CD1c-positive myeloid dendritic cell (primary cell): ENCODE results near the gene LRP1B.
"Not testable (repeated sequence)": the region's sequence is repeated elsewhere in the genome, so short reads cannot be mapped to it uniquely, and the experiment has no call there.

Experiments
- DNase-seq: peaks from one replicate; pipeline ENCODE4 v3.0.0-alpha.2; 2016; ENCODE audit errors: extremely low spot score

LRP1B gene

DNA sequence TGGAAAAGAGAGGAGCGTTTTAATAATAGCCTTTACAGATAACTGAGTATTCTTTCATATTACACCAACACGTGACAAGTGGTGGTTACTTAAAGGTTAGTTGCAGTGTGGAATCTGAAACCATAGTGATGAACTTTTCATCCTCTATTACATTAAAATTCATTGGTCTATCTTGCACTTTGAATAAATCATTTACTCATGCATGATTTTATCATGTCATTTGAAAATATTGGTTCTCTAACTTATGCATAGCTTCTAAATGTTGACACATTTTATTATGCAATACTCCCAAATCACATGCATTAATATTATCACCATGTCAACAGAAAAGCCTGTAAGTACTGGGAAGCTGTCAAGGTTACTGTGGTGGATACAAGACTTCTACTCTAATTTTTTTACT is 1432.2 kb downstream of the LRP1B start:
- no peak for DNase-seq

DNA sequence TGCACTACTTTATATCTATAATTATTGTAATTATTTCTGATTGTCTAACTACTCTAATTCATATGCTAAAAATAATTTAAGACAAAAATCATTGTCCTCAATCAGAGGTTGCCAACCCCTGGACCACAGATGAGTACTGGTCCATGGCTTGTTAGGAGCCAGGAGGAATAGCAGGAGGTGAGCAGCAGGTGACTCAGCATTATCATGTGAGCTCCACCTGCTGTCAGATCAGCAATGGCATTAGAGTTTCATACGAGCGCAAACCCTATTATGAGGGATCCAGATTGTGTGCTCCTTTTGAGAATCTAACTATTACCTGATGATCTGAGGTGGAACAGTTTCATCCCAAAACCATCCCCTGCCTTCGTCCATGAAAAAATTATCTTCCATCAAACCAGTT is 1434.4 kb downstream of the LRP1B start:
- DNase-seq, result no peak

DNA sequence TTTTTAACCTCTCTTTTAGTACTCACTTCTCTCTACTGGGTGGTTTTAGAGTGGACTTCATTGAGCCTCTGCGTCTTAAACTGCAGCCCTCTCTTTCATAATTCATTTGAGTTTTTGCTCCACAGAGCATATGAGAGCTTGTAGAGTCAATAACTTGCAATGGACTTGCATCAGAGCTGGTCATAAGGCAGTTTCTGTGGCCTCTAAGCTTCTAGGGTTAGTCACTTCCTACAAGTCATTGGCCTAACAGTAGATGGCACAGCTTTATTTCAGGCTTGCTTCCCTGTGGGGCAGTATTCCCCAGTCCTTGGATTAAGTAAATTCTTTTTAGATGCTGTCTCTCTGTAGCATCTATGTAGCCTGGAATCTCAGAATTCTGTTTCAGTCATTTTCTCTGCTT is 1435.7 kb downstream of the LRP1B start:
- no peak for DNase-seq

DNA sequence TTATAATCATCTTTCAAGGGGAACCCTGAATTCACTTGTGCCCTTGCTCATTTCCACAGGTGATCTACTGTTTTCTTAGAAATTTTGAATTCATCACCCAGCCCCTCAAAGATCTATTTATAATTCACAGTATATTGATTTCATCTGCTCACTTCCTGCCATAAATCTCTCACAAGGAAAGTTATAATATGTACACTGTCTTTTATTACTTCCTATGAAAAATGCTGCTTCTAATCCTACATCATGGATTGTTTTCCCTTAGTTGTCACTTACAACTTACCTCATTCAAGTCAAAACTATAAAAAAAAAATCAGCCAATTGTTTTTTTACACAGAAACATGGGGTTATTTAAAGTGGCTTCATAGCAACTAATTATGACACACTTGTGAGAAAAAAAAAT is 1443.0 kb downstream of the LRP1B start:
- DNase-seq, result no peak

DNA sequence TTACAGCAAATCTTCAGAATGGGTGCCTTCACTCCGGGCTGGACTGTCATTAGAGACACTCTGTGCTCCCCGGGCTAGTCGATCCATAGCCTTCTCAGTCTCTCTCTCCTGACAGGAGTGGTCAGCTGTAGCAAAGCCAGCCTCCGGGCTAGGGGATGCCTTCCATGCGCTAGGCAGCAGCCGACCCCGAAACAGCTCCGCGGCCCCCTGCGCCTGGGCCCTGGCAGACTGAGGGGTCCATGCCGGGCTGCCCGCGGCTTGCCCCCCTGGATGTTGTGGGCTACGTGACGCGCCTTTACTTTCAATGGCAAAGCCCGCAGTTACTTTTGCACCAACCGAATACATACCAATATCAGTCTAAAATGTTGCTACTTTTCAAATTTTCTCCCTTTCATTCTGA is 1447.2 kb downstream of the LRP1B start:
- no peak for DNase-seq

DNA sequence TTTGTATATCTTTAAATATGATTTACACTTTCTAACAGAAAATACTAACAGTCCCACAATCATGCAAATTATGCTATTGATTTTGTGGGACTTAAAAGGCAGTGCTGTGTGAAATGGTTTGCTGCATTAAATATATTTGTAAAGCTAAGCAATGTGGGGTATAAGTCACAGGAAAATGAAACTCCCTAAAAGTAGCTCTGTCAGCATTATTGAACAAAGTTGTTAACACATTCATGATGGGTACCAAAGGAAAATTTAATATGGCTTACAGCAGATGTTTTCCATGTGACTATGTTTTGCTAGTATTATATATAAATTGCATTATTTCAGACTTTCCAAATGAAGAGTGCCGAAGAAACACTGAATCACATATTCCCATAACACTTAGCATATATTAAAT is 1450.0 kb downstream of the LRP1B start:
- DNase-seq, result no peak

DNA sequence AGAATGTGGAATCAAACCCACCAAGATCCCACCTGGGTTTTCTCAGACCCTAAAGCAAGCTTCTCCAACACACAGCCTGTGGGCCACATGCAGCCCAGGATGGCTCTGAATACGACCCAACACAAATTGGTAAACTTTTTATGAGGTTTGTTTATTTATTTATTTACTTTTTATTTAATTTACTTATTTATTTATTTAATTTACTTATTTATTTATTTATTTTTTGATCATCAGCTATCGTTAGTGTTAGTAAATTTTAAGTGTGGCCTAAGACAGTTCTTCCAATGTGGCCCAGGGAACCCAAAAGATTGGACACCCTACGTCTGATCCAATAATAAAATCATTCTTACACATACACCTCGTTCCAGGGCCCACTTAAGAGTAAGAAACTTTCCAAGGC is 1451.1 kb downstream of the LRP1B start:
- DNase-seq, result no peak

DNA sequence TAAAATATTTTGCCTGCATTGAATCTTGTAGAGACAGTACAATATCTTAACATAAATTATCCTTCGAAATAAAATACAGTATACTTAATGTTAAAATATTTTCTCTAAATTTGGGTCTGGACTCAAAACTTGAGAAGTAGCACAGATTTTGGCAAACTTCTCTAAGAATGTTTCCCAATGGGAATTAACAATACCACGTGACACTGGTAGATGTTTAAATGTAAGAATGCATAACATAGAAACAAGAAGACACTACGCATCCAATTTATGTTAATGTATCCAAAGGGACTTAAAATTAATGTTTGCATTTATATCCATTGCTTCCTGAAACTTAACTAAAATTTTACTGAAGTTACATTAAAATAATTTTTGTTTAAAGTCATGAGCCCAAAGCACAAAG is 1460.9 kb downstream of the LRP1B start:
- no peak for DNase-seq

DNA sequence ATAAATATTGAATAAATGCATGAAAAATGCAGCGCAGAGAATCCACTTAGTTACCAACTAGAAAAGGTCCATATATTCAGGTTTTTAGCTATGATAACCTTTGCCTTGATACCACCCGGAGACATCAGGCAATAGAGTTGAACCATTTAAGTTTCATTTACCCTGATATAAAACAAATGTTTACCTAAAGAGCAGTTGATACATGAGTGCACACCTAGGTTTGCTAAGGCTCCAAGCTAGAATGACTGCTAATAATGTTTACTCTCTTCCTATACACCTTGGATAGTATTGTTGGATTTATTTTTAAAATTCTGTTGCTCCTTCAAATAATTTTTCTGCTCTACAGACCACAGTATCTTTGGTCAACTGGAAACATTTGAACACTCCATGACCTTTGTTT is 1463.6 kb downstream of the LRP1B start:
- DNase-seq, result no peak

DNA sequence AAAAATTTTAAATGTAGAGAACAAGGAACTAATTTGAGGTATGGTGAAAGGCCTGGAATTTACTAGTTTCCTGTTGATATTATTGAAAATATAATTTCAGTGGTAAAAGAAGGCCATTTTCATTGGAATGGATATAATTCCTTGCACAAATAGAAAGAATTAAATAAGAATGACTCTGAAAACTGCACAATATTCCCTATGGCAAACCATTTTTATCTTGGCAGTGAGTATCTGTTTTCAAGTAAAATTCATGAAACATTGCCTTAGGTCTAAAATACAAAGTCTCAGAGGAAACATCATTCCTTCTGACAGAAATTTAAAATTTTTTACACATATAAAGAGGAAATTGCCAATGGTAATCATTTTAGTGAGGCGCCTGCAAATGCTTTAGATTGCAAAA is 1468.3 kb downstream of the LRP1B start:
- DNase-seq, result no peak

DNA sequence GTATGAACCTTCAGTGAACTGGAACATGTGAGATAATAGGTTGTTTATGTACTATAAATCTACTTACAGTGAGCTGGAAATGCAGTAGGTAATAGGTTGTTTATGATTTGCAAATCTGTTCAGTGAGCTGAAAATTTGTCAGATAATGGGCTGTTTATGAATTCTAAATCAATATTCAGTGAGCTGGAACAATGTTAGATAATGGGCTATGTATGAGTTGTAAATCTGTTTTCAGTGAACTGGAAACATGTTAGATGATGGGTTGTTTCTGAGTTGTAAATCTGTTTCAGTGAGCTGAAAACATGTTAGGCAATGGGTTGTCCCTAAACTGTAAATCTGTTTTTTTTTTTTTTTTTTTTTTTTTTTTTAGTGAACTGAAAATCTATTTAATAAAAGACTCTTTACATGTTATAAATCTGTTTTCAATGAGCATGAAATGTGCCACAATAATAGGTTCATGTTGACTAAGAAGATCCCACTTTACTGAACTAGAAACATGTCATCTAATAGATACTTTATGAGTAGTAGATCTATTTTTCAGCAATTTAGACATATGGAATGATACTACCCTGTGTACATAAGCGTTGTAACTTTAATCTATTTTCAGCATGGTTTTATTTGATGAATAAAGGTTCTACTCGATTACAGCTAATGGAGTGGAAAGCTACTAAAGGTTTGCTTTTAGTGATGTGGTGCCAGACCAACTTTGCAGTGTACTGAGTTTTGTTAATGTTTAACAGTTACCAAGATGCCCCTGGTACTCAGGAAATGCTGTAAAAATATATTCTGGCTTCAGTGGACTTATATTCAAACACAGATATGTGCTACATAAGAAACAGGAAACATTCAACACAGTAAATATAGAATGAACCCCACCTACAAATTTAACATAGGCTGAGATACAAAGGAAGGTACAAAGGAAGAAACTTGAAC is 1471.8 kb downstream of the LRP1B start:
- no peak for DNase-seq

DNA sequence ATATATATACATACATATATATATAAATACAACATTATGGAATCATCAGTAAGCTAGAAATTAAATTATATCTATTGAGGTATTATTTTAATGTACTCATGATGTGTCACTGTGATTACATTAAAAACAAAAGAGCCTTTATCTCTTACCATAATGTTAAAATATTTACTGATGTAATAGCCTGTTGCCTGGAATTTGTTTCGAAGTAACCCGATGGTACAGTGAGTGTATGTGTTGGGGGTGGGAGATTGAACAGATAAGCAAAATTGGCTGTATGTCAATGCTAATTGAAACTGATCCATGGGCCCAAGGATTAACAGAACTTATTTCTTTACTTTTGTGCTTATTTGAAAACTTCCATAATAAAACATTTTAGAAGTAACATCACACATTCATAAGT is 1473.2 kb downstream of the LRP1B start:
- no peak for DNase-seq

DNA sequence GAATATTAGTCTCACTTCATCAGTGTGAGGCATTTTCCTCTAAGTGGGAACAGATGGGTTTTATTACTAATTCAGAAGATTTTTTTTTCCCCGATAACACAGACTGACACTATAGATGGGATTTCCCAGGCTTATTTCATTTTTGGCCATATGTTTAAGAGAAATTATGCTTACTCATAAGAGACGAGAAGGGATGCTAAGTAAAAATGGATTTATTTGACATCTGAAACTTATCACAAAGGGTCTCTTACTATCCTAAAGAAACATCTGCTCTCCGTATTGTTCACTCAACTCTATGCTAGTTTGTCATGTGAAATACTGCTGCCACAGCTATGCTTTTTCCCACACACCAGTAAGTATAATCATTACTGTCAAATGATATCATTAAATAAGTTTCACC is 1476.3 kb downstream of the LRP1B start:
- DNase-seq, result no peak

DNA sequence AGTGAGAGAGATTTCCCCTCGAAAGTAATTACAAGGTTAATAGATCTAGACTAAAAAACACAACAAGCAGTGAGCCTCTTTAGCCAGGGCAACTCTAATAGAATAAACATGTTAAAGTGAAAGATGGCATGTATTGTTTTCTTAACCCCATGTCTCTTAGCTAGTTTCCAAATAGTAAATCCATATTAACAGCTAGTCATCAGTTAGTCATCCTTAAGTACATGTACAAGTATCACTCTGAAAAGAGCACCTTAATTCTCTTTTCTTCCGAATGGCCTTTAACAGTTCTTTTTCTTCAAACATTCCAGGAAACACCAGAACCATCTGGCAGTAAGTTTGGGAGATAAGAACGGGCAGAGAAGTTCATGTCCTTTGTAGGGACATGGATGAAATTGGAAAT is 1480.0 kb downstream of the LRP1B start:
- no peak for DNase-seq

DNA sequence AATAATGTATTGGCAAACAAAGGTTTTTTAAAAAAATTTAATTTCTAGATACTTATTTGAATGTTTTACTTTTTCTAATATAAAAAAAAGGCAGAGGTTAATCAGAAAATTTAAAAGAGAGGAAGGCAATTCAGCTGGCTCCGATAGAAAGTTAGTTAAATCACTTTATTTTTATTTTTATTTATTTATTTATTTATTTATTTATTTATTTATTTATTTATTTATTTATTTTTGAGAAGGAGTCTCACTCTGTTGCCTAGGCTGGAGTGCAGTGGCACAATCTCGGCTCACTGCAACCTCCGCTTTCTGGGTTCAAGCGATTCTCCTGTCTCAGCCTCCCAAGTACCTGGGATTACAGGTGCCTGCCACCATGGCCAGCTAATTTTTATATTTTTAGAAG is 1480.7 kb downstream of the LRP1B start:
- DNase-seq, result not testable (repeated sequence)

DNA sequence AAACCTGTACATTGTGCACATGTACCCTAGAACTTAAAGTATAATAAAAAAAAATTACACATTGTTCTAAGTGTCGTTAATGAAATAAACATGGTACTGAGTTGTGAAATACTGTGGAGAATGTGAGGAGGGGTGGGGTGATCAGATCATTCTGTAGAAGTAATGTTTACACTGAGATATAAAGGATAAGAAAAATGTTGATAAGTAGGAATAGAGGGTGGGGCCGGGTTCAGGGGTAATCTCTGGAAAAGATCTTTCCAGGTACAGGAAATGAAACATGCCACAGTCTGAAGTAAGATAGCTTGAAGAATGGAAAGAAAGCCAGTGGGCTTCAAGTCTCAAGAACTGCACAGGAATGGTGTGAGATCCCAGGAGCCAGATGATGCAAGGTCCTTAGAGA is 1482.4 kb downstream of the LRP1B start:
- DNase-seq, result no peak

DNA sequence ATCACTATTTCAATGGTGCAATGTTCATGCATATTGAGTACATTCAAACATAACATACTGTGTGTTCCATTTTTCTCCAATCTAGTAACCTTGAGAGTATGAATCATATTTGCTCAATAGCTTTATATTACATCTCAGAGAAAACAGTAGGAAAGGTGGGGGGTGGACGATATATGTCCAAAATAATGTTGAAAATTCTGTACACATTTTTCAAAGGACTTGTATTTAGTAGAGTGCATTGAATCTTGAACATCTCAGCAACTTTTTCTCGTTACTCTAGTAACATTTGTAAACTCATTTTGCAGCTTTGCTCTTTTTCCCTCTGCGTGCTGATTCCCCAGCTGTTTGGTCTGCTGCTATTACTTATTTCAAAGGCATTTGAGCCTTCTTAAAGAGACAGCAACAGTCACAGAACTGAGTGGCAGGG is 1487.0 kb downstream of the LRP1B start:
- no peak for DNase-seq

DNA sequence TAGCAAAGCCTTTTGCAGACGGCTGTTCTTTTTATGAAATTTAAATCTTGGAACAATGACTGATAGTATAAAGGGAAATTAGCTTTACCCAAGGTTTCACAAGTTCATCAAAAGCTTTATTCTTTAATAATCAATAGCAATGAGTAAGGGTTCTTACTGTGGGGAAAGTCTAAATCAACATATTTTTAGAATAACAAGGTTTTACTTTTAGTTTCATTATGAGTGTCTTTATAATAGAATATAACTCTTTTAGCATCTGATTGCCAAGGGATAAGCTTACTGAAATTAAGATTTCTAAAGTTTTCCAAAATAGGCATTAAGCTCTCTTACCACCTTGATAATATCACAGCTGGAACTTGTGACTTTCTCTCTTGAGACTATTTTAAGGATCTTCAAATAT is 1489.7 kb downstream of the LRP1B start:
- DNase-seq, result no peak

DNA sequence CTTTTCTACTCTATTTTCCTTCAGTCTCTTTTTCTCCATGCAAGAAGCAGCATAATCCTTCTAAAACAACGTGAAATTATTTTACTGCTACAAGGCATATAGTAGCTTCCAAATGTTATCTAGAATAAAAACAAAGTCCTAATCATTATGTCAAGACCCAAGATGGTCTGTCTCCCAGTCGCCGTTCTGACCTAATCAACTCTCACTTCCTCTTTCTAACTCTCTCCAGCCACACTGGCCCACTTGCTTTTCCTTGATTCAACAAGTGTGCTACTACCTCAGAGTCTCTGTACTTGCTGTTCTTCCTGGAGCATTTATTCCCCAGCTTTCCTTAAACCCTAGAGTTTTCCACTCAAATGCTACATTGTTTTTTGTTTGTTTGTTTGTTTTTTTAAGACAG is 1491.2 kb downstream of the LRP1B start:
- no peak for DNase-seq

DNA sequence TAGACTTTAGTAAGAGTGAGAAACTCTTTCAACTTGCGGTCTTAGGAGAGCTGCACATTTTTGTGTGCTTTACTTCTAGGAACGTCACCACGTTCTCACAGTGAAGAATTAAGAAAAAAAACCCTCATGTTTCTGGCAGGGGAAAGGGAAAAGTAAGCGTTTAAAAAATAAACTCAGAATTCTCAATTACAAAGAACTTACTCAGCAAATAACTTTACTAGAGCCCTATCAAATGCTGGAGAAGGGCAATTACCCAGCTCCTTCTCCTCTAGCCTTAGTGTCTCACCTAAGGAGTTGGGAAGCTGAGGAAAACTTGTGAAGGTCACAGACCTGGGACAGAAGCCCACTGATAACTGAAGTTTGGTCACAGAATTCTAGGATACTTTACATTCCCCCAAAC is 1500.3 kb downstream of the LRP1B start:
- no peak for DNase-seq

DNA sequence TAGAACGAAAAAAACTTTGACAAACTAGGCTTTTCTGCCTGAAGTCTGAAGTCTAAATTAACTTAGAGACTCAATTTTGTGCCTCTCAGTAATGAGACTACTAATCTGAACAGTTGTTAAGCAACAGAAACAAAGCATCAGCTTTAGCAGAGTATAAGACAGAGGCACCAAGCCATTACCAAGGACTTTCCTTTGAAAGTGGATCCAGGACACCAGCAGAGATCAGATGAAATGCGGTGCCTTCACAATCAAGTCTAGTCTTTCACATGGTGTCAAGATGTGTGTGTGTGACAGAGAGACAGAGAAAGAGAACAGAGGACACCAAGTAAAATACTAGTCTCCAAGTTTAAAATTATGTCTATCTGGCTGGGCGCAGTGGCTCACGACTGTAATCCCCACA is 1502.9 kb downstream of the LRP1B start:
- DNase-seq, result no peak

DNA sequence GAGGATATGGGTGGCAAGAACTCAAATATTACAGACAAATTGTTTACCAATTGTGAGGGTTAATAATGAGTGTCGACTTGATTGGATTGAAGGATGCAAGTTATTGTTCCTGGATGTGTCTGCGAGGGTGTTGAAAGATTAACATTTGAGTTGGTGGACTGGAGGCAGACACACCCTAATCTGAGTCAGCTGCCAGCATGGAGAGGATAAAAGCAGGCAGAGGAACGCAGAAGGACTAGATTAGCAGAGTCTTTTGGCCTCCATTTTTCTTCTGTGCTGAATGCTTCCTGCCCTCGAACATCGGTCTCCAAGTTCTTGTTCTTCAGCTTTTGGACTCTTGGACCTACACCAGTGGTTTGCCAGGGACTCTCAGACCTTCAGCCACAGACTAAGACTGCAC is 1503.7 kb downstream of the LRP1B start:
- DNase-seq, result no peak

DNA sequence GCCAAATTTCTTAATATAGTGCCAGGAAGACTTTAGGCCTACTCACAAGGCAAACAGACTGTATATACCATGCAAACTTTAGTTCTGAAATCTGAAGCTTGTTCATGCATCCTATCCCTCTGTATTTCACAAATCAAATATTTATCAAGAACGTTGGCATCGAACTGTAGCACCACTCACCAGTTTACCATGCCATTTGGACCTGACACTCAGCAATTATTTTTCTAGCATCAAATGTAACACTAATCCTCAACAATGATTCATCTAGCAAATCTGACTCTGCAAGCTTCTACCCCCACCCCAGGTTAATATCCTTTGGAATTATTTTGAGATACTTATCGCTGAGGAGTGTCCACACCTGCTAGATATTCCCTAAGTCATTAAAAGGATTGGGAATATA is 1506.6 kb downstream of the LRP1B start:
- no peak for DNase-seq
